Panc1 (cell line): ENCODE measurements around the gene ABHD4. TPM values are rescaled to one million over a fixed set of nuclear protein-coding genes. Genes with fewer than 3 reads are reported as not detected.

Experiments used
- ATAC-seq: fragments of 200-7000 bp; cut with Tn5 transposase; 2 replicates; pipeline ENCODE4 v1.9.1; 2020; ENCODE audit warnings: mild to moderate bottlenecking, moderate library complexity
- BruUV-seq: library from RNA; stranded (reverse); fragments of 400-500 nt; replicated peaks from 2 replicates; lab custom pipeline; 2021; lab: Mats Ljungman, UMichigan
- CTCF ChIA-PET: fragments of 300-600 bp; sonication (Branson Sonifier 250); formaldehyde crosslinking; loops from one replicate; lab custom pipeline; 2022; ENCODE audit warnings: antibody characterized with exemption; lab: Charles Lee
- POLR2A ChIA-PET: fragments of 300-600 bp; sonication (Branson Sonifier 250); formaldehyde crosslinking; loops from one replicate; lab custom pipeline; 2022; ENCODE audit warnings: antibody characterized with exemption; lab: Charles Lee
- DNase-seq: peaks from one replicate; pipeline ENCODE4 v3.0.0-alpha.2; 2010; ENCODE audit warnings: low read depth, low spot score
- H3K27ac ChIP-seq: 2 replicates; pipeline ENCODE4 v1.5.1; 2011; ENCODE audit warnings: mild to moderate bottlenecking, low read length, inconsistent platforms
- H3K27me3 ChIP-seq: fragments of 200-500 bp; sonication (Bioruptor generic); 2 replicates; pipeline ENCODE4 v1.6.0; 2014; ENCODE audit warnings: low read length, inconsistent platforms; ENCODE audit not compliant: control insufficient read depth, insufficient read depth
- H3K36me3 ChIP-seq: fragments of 200-500 bp; sonication (Bioruptor generic); 2 replicates; pipeline ENCODE4 v1.5.1; 2014; ENCODE audit warnings: inconsistent platforms, mild to moderate bottlenecking, low read length, moderate library complexity; ENCODE audit not compliant: control insufficient read depth, insufficient read depth
- H3K4me1 ChIP-seq: 2 replicates; pipeline ENCODE4 v1.5.1; 2011; ENCODE audit warnings: inconsistent platforms, mild to moderate bottlenecking, low read length, moderate library complexity; ENCODE audit not compliant: control insufficient read depth, insufficient read depth
- H3K4me3 ChIP-seq, 2 experiments: 2 replicates each; pipeline ENCODE4 v1.5.1; 2011 to 2012; ENCODE audit warnings: low read depth in 2 of 2, low read length in 2 of 2, mild to moderate bottlenecking in 2 of 2, inconsistent platforms in 1 of 2, moderate library complexity in 1 of 2
- H3K9me3 ChIP-seq: fragments of 200-500 bp; sonication (Bioruptor generic); 2 replicates; pipeline ENCODE4 v1.5.1; 2014; ENCODE audit warnings: low read depth, mild to moderate bottlenecking, inconsistent platforms, low read length, moderate library complexity; ENCODE audit not compliant: control insufficient read depth, insufficient read depth
- POLR2AphosphoS5 ChIP-seq: IDR thresholded peaks from 2 replicates; pipeline ENCODE4 v1.6.1; 2012; ENCODE audit warnings: mild to moderate bottlenecking, low read depth, low read length, moderate library complexity
- SIN3A ChIP-seq: IDR thresholded peaks from 2 replicates; pipeline ENCODE4 v1.6.1; 2012; ENCODE audit warnings: low read depth, mild to moderate bottlenecking, low read length, moderate library complexity, borderline replicate concordance; ENCODE audit not compliant: insufficient read depth
- TCF7L2 ChIP-seq: IDR thresholded peaks from 2 replicates; pipeline ENCODE4 v1.6.1; 2011; ENCODE audit warnings: mild to moderate bottlenecking, low read depth, low read length, inconsistent platforms
- in situ Hi-C: cut with HindIII; loops from 2 replicates; pipeline ENCODE4 v1.10.0; 2016; ENCODE audit warnings: low sequenced_read_pairs, low pct_unique_long_range_greater_than_20kb
- intact Hi-C: fragments of 100-400 bp; cut with micrococcal nuclease; formaldehyde crosslinking; loops from one replicate; pipeline ENCODE4 v1.10.0; 2022; ENCODE audit not compliant: unreplicated experiment
- total RNA-seq: library from RNA; stranded (reverse); gene quantifications from one replicate; pipeline ENCODE4 v1.2.1, GENCODE V29; 2021; ENCODE audit not compliant: unreplicated experiment
- TF ChIP-seq, protein P1 (sequence below): fragments of 450-650 bp; IDR thresholded peaks from 2 replicates; pipeline ENCODE4 v1.5.1; 2017; ENCODE audit warnings: mild to moderate bottlenecking
- TF ChIP-seq, protein P2 (sequence below), 2 experiments: IDR thresholded peaks; 2 replicates each; pipeline ENCODE4 v1.6.1; 2011 to 2012; ENCODE audit warnings: low read depth in 2 of 2, control low read depth in 1 of 2, low read length in 1 of 2, mild to moderate bottlenecking in 1 of 2, moderate library complexity in 1 of 2; ENCODE audit not compliant: insufficient read depth in 1 of 2

ABHD4 gene
- total RNA-seq, 1 experiment from 2014 or later: 5.1 TPM

DNA sequence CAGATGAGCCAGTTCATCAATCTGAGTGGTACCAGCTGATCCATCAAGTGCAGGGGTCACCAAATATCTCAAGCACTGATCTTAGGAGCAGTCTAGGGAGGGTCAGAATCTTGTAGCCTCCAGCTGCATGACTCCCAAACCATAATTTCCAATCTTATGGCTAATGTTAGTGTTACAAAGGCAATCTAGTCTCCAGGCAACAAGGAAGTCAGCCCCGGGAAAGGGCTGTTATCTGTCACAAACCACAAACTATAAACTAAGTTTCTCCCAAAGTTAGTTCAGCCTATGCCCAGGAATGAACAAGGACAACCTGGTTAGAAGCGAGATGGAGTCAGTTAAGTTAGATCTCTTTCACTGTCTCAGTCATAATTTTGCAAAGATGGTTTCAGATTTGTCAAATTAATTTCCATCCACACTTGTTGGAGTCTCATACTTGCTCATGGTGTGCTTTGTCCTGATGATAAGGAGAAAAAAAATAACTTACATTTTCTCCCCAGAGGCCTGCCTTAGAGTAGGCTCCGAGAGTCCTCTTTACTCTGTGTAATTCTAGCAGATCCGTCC is 3.9 kb upstream of the ABHD4 start:
- Histone ChIP-seq H3K9me3 (no peaks in the 10 kb centered on the region), H3K4me1 (peaks cover 5% of the 10 kb centered on the region; the same call in 1 of the 2 replicates), H3K27me3 (no peaks in the 10 kb centered on the region; the same call in 1 of the 2 replicates), H3K27ac (no peak overlapping the region), H3K36me3 (no peaks in the 10 kb centered on the region; the same call in 1 of the 2 replicates), H3K4me3 (no peak overlapping the region)
- DNase-seq: no peak
- no peak for TF ChIP-seq SIN3A
- TF ChIP-seq, protein P1, sequence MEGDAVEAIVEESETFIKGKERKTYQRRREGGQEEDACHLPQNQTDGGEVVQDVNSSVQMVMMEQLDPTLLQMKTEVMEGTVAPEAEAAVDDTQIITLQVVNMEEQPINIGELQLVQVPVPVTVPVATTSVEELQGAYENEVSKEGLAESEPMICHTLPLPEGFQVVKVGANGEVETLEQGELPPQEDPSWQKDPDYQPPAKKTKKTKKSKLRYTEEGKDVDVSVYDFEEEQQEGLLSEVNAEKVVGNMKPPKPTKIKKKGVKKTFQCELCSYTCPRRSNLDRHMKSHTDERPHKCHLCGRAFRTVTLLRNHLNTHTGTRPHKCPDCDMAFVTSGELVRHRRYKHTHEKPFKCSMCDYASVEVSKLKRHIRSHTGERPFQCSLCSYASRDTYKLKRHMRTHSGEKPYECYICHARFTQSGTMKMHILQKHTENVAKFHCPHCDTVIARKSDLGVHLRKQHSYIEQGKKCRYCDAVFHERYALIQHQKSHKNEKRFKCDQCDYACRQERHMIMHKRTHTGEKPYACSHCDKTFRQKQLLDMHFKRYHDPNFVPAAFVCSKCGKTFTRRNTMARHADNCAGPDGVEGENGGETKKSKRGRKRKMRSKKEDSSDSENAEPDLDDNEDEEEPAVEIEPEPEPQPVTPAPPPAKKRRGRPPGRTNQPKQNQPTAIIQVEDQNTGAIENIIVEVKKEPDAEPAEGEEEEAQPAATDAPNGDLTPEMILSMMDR: no peak
- TF ChIP-seq TCF7L2: no peak
- TF ChIP-seq, protein P2, sequence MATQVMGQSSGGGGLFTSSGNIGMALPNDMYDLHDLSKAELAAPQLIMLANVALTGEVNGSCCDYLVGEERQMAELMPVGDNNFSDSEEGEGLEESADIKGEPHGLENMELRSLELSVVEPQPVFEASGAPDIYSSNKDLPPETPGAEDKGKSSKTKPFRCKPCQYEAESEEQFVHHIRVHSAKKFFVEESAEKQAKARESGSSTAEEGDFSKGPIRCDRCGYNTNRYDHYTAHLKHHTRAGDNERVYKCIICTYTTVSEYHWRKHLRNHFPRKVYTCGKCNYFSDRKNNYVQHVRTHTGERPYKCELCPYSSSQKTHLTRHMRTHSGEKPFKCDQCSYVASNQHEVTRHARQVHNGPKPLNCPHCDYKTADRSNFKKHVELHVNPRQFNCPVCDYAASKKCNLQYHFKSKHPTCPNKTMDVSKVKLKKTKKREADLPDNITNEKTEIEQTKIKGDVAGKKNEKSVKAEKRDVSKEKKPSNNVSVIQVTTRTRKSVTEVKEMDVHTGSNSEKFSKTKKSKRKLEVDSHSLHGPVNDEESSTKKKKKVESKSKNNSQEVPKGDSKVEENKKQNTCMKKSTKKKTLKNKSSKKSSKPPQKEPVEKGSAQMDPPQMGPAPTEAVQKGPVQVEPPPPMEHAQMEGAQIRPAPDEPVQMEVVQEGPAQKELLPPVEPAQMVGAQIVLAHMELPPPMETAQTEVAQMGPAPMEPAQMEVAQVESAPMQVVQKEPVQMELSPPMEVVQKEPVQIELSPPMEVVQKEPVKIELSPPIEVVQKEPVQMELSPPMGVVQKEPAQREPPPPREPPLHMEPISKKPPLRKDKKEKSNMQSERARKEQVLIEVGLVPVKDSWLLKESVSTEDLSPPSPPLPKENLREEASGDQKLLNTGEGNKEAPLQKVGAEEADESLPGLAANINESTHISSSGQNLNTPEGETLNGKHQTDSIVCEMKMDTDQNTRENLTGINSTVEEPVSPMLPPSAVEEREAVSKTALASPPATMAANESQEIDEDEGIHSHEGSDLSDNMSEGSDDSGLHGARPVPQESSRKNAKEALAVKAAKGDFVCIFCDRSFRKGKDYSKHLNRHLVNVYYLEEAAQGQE (IDR thresholded peaks at IDR 0.05; ENCODE audit: insufficient read depth in 1 of 2, low read depth in 2 of 2, low read length in 1 of 2): no peak
- no peak for TF ChIP-seq POLR2AphosphoS5
- BruUV-seq: no TSS peak
- intact Hi-C loops (no loop called here), in situ Hi-C loops (no loop called here)
- ChIA-PET POLR2A (interaction anchor here (1.3 kb wide), 1 partner anchor 172 kb away, joined by 5 read pairs; the partner anchor contains the start of gene OXA1L), CTCF (no interaction called here)
- ATAC-seq: no peak

DNA sequence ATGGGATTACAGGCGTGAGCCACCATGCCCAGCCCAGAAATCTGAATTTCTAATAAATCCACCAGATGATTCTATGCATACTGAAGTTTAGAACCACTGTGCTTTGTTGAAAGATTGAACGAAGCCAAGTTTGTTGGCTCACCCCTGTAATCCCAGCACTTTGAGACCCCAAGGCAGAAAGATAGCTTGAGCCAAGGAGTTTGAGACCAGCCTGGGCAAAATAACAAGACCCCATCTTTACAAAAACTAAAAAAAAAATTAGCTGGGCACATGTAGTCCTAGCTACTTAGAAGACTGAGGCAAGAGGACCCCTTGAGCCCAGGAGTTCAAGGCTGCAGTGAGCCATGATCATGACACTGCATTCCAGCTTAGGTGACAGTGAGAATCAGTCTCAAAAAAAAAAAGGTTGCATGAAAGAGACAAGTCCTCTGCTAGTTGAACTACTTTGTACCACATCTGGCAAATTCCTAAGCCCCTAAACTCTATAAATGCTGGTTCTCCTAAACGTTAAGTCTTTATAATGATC is 1.7 kb upstream of the ABHD4 start:
- Histone ChIP-seq H3K9me3 (no peaks in the 10 kb centered on the region), H3K36me3 (no peaks in the 10 kb centered on the region; the same call in 1 of the 2 replicates), H3K27me3 (no peaks in the 10 kb centered on the region; the same call in 1 of the 2 replicates), H3K27ac (no peak overlapping the region), H3K4me1 (peaks cover 6% of the 10 kb centered on the region; the same call in 1 of the 2 replicates), H3K4me3 (no peak overlapping the region)
- no TSS peak for BruUV-seq
- ATAC-seq (no peak), DNase-seq (no peak)
- in situ Hi-C loops (no loop called here), intact Hi-C loops (no loop called here)
- POLR2A ChIA-PET: no interaction called here
- CTCF ChIA-PET: no interaction called here
- TF ChIP-seq POLR2AphosphoS5: no peak
- no peak for TF ChIP-seq SIN3A
- TF ChIP-seq TCF7L2: no peak
- TF ChIP-seq, protein P1: no peak
- TF ChIP-seq, protein P2 (IDR thresholded peaks at IDR 0.05; ENCODE audit: insufficient read depth in 1 of 2, low read depth in 2 of 2, low read length in 1 of 2): no peak
